Fibroblast of skin of back (primary cell): ENCODE results near the gene ZHX3.
A peak's percentile ranks its signal among the peaks of the same experiment; 100 is the strongest.

Experiments used
- DNase-seq: peaks from one replicate; pipeline ENCODE4 v3.0.0-alpha.2; 2013

The ZHX3 gene

GRCh38 chr20:41221614-41222218, 95.8 kb downstream of the ZHX3 start:
- DNase-seq: no peak

GRCh38 chr20:41219824-41220223, 97.7 kb downstream of the ZHX3 start:
- DNase-seq: no peak

- DNase-seq: no peak
Observed at GRCh38 chr20:41218466-41218865, 99.1 kb downstream of the ZHX3 start.

- no peak for DNase-seq
Observed at GRCh38 chr20:41217422-41217821, 100.1 kb downstream of the ZHX3 start.

GRCh38 chr20:41214666-41215065, 102.9 kb downstream of the ZHX3 start:
- DNase-seq: no peak

GRCh38 chr20:41214202-41214601, 103.3 kb downstream of the ZHX3 start:
- DNase-seq: no peak

GRCh38 chr20:41213150-41213820, 104.2 kb downstream of the ZHX3 start:
- peak; percentile 40 for DNase-seq

GRCh38 chr20:41205313-41205712, 112.2 kb downstream of the ZHX3 start:
- DNase-seq: no peak

- no peak for DNase-seq
Observed at GRCh38 chr20:41204304-41205265, 112.9 kb downstream of the ZHX3 start.

- no peak for DNase-seq
Observed at GRCh38 chr20:41203660-41204059, 113.9 kb downstream of the ZHX3 start.

- DNase-seq: no peak
Observed at GRCh38 chr20:41202426-41202825, 115.1 kb downstream of the ZHX3 start.

GRCh38 chr20:41201760-41202159, 115.8 kb downstream of the ZHX3 start:
- DNase-seq: no peak

- DNase-seq: no peak
Observed at GRCh38 chr20:41200446-41201202, 116.9 kb downstream of the ZHX3 start.

- no peak for DNase-seq
Observed at GRCh38 chr20:41198443-41198842, 119.1 kb downstream of the ZHX3 start.

GRCh38 chr20:41196653-41197225, 120.8 kb downstream of the ZHX3 start:
- no peak for DNase-seq

- no peak for DNase-seq
Observed at GRCh38 chr20:41192575-41192974, 125.0 kb downstream of the ZHX3 start.

- no peak for DNase-seq
Observed at GRCh38 chr20:41191562-41192500, 125.7 kb downstream of the ZHX3 start.

GRCh38 chr20:41187668-41188067, 129.9 kb downstream of the ZHX3 start:
- no peak for DNase-seq

- DNase-seq: no peak
Observed at GRCh38 chr20:41185013-41185757, 132.3 kb downstream of the ZHX3 start.

GRCh38 chr20:41183831-41184230, 133.7 kb downstream of the ZHX3 start:
- no peak for DNase-seq
